HG02970 (cell line): ENCODE data around the gene ASS1.
"Not testable (repeated sequence)": the region's sequence is repeated elsewhere in the genome, so short reads cannot be mapped to it uniquely, and the experiment has no call there.

Experiments used
- ATAC-seq: cut with Tn5 transposase; IDR thresholded peaks from one replicate; pipeline ENCODE4 v1.9.1; 2021; ENCODE audit warnings: mild to moderate bottlenecking, moderate library complexity, moderate number of reproducible peaks; ENCODE audit not compliant: unreplicated experiment, low FRiP score

Gene ASS1

DNA sequence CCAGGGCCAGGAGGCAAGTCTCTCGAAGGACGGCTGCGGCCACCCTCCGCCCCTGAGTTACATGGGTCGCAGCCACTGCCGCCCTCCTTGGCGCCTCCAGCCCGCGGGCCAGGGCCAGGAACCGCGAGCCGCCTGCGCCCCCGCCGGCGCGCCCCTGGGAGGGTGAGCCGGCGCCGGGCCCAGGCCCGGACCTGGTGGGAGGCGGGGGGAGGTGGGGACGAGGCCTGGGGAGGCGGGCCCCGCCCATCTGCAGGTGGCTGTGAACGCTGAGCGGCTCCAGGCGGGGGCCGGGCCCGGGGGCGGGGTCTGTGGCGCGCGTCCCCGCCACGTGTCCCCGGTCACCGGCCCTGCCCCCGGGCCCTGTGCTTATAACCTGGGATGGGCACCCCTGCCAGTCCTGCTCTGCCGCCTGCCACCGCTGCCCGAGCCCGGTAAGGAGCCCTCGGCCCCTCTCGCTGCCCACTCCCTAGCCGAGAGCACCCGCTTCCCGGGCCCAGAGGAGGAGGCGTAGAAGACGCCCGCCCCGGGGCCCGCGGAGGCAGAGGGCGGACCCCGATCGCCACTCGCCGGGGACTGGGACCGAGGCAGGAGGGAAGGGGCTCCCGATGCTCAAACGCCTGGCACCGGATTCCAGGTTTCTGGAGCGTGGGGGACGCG is at the start of gene ASS1:
Gene ASS1, plus strand, starts transcription at position 397 of the 657 bp plus-strand sequence. CDS start 7,268 bp downstream, outside the sequence.
- ATAC-seq, result no peak

DNA sequence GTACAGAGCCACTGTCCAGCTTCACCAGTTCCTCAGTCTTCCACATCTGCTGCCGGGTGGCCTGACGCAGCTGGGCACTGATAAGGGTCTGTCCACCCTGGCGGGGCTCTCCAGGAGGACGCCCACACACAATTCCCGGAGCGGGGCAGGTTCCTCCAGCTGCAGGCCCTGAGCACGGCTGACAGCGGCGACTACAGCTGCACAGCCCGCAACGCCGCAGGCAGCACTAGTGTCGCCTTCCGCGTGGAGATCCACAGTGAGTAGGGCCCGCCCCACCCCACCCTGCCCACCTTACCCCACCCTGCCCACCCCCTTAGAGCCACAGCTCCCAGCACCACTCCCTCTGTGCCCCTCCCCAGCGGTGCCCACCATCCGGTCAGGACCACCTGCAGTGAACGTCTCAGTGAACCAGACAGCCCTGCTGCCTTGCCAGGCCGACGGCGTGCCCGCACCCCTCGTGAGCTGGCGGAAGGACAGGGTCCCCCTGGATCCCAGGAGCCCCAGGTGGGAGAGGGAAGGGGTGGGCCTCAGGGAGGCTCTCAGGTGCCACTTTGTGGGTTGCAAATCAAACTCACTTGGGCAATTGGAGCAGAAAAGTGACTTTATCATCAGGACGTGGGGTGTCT is 48.8 kb upstream of the ASS1 start:
- ATAC-seq, result no peak

DNA sequence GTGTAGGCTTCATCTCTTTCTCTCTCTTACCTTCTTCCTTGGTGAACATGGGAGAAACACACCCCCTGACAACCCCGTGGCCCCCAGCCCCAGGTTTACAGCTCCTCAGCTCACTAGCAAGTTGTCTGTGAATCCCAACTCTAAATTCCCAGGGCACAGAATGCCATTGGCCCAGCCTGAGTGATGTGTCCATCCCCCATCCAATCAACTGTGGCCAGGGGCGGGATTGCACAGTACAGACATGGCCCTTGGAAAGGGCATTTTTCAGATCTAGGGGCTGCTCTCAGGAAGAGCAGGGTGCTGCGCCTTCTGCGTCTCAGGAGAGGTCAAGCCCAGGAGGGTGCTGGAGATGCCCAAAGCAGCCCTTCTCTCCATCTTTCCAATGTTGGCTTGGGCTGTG is 48.2 kb upstream of the ASS1 start:
- no peak for ATAC-seq

DNA sequence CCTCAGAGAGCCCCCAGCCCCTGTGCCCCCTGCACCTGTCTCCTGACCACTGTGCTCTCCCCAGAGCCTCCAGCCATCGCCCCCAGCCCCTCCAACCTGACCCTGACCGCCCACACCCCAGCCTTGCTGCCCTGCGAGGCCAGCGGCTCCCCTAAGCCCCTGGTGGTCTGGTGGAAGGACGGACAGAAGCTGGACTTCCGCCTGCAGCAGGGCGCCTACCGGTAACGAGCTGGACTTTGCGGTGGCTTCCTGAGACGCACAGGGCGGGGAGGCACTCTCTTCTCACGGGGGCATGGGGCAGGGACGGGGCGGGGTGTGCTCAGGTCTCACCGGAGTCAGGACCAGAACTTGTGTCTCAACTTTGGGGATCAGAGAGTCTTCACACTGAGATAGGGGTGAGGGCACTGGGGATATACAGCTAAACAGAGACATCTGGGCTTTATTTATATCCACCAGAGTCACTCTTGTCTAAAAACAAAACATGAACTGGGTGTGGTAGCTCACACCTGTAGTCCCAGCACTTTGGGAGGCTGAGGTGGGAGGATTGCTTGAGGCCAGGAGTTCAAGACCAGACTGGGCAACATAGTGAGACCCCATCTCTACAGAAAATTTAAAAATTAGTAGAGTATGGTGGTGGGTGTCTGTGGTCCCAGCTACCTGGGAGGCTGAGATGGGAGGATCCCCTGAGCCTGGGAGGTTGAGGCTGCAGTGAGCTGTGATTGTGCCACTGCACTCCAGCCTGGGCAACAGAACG is 46.1 kb upstream of the ASS1 start:
- no peak for ATAC-seq

DNA sequence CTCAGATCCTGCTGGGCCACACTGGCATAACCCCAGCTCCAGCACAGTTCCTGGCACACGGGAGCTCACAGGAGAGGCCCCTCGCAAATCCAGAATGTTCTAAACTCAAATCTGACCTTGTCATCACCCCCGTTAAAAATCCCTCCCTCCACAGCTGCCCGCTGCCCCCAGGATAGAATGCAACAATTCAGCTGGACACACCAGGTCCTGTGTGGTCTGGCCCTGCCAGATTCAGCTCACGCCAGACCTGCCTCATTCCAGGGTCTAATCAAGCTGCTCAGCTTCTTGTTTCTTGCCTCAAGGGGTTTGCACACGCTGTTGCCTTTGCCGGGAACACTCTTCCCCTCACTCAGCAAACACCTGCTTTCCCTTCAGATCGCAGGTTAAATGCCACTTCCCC is 45.0 kb upstream of the ASS1 start:
- ATAC-seq, result no peak

DNA sequence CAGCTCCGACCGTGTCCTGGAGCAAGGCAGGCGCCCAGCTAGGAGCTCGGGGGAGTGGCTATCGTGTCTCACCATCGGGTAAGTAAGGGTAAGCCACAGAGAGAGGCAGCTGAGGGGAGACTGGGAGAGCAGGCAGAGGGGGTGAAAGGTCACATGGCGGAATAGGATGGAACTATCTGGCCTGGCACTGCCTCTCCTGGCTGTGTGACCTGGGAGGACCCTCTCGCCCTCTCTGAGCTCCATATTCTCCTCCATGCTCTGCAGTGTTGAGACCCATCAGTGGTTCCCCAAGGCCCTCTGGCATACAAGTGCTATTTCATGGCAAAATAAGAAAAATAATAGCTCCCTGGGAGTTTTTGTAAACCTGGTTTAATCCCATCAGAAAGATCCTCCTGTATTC is 43.9 kb upstream of the ASS1 start:
- no peak for ATAC-seq

DNA sequence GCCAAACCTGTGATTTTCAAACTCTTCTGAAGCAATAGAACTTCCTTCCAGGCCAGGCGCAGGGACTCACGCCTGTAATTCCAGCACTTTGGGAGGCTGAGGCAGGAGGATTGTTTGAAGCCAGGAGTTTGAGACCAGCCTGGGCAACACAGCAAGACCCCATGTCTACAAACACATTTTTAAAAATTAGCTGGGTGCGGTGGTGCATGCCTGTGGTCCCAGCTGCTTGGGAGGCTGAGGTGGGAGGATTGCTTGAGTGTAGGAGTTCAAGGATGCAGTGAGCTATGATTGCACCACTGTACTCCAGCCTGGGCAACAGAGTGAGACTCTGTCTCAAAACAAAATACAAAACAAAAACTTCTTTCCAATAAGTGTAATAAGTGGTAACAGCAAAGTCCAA is 43.0 kb upstream of the ASS1 start:
- not testable (repeated sequence) for ATAC-seq

DNA sequence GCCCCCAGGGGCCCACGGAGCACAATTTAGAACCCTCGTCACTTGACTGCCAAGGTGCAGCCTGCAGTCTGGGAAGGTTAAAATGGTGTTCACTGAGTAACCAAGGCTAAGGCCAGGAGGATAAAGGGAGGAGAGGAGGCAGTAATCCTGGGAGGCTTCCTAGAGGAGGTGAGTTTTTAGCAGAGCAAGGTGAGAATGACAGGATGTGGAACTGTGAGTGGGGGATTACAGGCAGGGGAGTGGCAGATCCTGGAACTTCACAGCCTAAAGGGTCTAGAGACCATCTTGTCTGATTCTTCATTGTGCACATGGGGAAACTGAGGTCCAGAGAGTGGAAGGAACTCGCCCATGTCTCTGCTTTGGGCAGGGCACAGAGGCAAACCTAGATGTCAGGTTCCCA is 42.5 kb upstream of the ASS1 start:
- ATAC-seq, result no peak

DNA sequence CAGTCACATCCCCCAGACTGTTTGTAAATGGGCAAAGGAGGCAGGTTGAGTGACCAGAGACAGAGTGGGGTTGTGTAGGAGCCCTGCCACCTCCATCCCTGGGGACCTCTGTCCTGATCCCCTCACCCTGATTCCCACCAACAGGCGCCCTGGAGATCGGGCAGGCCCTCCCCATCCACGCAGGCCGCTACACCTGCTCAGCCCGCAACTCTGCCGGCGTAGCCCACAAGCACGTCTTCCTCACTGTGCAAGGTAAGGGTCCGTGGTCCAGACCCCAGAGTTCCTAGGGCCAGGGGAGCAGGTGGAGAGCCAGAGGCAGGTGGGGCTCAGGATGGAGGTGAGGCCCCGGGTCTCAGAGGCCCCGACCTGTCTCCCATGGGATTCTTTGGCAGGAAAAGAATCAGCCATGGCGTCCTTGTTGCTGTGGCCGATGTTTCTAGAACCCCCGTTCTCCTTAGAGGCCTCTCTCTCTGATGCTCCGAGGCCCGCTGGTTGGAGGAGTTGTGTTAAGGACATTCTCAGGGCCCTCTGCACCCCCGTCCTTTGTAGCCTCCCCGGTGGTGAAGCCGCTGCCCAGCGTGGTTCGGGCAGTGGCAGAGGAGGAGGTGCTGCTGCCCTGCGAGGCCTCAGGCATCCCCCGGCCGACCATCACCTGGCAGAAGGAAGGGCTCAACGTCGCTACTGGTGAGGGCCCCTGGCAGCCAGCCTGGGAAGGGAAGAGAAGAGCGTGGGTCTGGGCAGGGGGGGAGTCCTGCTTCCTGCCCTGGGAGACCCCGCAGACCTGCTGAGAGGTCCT is 41.9 kb upstream of the ASS1 start:
- ATAC-seq, result no peak

DNA sequence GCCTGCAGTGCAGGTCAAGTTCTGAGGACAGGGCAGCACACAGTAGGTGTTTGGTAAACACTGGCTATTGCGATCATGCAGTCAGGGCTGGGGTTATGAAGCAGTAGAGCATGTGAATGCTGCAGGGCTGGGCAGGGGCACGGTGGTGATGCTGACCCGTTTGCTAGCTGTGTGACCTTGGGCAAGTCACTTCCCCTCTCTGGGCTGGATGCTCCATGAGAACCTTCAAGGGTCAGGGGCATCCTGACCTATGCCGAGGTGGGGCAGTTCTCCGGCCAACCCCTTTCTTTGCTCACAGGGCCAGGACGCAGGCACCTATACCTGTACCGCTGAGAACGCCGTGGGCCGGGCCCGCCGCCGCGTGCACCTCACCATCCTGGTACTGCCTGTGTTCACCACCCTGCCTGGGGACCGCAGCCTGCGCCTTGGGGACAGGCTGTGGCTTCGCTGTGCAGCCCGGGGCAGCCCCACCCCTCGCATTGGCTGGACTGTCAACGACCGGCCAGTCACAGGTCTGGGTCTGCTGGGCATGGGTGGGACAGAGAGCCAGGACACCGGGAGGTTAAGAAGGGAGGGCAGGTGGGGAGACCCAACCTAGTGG is 39.0 kb upstream of the ASS1 start:
- no peak for ATAC-seq

DNA sequence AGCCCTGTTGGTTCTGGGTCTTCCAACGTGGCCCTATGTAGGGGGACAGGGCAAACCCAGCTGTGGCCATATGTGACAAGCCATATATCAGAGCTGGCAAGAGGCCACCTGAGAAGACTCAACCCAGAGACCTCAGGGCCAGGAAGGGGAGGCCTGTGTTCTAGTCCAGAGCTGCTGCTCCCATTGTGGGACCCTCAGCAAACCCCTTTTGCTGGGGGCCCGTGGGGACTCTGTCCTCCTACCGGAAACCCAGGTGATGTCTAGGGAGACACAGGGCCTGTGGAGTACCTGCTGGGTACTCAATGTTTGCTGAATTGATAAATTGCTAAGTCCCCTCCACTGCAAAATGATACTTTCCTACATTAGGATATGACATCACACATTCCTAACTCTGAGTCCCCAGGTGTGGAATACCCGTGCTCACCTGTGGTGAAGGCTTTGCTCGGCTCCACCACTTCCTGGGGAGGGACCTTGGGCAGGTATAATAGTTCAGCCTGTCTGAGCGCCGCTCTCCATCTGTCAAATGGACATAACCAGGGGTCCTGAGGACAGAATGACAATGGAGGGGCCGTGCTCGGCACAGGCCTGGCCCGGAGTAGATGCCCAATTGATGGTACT is 38.4 kb upstream of the ASS1 start:
- no peak for ATAC-seq

DNA sequence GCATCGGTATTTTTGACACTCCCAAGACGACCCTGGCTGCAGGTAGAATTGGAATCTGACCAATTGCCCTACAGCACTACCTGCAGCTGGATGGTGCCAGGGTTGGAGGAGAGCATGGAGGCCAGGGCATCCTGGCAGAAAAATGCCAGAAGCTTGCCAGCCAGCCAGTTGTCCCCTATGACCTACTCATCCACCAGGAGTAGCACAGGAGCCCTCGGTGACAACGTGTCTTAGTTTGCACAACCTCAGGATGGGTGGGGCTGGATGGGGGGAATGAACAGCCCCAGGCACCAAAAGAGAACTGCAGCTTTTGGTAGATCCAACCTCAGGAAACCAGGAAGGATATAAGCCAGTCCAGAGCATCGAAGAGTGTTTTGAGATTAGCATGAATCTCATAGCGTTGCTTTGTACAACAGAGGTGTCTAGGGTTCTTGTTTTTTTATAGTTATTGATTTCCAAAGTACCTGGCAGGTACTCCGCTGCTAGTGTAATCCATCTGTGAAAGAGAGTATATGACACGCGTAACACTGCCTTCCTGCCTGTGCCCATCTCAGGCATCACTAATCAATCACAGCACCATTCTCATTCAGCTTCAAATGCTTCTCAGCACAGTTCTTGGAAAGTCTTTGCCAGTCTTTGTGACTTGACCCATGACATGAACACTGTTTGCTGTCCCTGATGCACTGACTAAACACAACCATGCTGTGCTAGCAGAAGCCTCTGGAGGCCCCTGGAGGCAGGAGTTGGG is 36.7 kb upstream of the ASS1 start:
- no peak for ATAC-seq

DNA sequence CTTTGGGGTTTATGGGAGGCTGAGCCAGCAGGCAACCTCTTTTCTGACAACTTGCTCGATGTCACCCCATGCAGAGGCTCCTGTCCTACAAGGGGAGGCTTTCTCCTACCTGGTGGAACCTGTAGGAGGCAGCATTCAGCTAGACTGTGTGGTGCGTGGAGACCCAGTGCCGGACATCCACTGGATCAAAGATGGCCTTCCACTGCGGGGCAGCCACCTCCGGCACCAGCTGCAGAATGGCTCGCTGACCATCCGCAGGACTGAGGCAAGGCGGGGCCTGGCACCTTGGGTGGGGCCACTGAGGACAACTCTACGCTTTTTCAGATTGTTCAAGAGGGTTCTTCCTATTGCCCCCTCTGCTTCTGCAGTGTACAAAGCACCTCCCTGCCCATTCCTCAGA is 36.1 kb upstream of the ASS1 start:
- no peak for ATAC-seq

DNA sequence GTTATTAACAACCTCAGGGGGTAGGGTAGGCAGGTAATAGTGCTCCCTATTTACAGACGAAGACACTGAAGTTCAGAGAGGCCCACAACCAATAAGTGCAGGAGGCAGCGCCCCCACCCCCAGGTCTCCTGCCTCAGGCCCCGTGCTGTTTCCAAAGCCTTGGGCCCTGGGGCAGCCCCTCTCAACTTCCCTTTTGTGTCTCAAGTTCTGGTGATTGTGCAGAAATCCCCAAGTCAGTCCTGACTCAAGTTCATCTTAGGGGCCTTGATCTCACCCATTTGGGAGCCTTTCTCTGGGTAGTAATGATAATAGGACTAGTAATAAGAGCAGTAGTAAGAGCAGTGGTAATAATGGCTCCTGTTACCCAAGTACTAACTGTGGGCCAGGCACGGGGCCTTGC is 35.5 kb upstream of the ASS1 start:
- no peak for ATAC-seq

DNA sequence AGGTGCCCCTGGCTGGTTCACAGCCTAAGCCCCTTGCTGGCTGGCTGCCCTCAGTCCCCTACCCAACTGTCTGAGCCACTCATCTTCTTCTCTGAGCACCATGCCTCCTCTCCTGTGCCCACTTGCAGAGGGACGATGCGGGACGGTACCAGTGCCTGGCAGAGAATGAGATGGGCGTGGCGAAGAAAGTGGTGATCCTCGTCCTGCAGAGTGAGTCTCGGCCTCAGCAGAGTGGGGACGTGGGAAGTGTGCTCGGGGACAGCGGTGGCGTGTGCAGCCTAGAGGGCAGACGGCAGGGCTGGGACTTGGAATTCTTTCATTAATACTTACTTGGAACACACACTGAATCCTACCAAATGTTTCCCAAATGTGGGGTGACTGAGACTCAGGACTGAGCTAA is 34.3 kb upstream of the ASS1 start:
- no peak for ATAC-seq

DNA sequence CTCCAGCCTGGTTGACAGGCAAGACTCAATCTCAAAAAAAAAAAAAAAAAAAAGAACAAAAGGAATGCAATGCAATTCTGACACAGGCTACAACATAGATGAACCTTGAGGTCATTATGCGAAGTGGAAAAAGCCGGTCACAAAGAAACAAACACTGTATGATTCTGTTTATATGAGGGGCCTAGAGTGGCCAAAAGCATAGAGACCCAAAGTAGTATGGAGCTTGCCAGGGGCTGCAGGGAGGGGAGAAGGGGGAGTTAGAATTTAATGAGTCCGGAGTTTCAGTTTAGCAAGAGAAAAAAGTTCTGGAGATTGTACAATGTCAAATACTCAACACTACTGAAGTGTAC is 33.2 kb upstream of the ASS1 start:
- ATAC-seq, result no peak

DNA sequence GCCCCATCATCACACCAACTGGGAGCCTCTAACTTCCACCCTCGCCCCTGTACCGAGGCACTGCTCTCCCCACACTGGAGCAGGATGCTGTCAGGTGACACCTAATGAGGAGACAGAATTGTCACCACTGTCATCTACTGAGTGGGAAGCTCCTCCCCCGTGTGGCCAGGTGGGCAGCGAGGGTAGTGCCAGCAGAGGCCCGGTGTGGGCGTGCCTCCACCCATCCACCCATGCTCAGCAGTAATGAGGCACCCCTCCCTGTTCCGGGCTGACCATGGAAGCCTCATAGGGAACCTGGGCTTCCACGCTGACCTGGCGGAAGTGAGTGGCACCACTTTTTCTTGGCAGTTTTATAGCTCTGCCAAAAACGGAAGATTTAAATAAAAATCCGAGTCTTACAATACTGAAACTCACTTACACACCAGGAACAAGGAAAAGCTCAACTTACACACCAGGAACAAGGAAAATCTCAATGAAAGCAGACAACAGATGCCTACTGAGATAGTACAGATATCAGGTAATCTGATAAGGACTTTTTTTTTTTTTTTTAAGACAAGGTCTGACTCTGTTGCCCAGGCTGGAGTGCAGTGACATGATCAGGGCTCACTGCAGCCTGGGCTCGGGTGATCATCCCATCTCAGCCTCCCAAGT is 30.6 kb upstream of the ASS1 start:
- ATAC-seq, result no peak

DNA sequence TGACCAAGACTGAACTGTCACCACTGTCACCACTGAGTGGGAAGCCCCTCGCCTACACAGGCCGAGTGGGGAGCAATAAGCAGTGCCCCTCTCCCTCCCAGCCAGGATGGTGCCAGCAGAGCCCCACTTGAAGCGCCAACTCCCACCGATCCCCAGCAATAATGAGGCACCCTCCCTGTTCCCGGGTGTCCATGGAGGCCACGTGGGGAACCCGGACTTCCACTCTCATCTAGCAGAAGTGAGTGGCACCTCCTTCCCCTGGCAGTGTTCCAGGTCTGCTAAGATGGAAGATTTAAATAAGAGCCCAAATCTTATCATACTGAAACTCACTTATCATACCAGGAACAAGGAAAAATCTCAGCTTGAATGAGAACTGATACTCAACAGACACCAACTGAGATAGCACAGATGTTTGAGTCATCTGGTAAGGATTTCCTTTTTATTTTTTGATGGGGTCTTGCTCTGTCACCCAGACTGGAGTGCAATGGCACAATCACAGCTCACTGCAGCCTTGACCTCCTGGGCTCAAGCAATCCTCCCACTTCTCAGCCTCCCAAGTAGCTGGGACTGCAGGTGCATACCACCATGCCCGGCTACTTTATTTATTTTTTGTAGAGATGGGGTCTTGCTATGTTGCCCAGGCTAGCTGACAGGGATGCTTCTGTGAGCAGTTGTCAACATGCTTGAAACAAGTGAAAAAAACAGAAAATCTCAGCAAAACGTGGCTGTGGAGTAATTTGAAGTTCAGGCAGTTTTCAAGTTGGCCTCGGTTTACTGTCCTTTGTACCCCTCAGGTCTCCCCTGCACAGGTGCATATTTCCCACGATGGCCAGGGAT is 29.6 kb upstream of the ASS1 start:
- ATAC-seq, result no peak
